CD4-positive, alpha-beta T cell treated with Interferon alpha-2 for 1 hour (primary cell): ENCODE results near the gene PSPC1.
"Not testable (repeated sequence)": the region's sequence is repeated elsewhere in the genome, so short reads cannot be mapped to it uniquely, and the experiment has no call there.

Experiments
- DNase-seq, 2 donors: peaks; one replicate each; pipeline ENCODE4 v3.0.0-alpha.2; 2020 to 2022

PSPC1 gene, protein sequence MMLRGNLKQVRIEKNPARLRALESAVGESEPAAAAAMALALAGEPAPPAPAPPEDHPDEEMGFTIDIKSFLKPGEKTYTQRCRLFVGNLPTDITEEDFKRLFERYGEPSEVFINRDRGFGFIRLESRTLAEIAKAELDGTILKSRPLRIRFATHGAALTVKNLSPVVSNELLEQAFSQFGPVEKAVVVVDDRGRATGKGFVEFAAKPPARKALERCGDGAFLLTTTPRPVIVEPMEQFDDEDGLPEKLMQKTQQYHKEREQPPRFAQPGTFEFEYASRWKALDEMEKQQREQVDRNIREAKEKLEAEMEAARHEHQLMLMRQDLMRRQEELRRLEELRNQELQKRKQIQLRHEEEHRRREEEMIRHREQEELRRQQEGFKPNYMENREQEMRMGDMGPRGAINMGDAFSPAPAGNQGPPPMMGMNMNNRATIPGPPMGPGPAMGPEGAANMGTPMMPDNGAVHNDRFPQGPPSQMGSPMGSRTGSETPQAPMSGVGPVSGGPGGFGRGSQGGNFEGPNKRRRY

DNA sequence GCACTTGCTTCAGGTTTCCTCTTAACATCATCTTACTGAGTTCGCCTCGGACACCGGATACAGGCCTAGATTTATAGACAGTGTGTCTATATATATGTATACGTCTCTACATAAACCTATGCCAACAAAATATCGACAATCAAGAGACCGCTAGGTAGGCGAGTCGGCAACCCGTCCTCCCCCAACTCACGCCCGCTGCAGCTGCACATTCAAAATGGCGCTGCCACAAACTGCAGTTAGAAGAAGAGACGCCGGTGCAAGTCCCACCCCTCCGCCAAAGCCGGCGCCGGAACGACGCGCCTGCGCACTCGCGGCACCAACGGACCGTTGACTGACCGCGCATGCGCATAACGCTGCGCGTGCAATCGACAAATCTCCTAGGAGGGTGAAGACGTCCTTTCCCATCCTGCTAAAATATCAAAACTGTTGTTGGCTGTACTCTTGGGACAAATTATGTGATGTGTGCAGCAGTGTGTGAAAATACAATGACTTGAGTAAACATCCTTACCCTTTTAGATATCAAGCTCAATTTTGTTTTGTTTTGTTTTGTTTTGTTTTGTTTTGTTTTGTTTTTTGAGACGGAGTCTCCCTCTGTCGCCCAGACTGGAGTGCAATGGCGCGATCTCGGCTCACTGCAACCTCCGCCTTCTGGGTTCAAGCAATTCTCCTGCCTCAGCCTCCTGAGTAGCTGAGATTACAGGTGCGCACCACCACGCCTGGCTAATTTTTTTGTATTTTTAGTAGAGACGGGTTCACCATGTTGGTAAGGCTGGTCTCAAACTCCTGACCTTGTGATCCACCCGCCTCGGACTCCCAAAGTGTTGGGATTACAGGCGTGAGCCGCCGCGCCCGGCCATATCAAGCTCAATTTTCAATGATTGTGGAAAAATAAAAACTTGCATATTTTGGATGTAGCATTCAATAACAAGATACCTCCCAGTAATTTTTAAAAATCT, at the start of gene PSPC1:
Gene PSPC1, minus strand, starts transcription at position 219 of the 956 bp plus-strand sequence. Its CDS starts 188 bp downstream, at position 31.
- DNase-seq, result peak; percentile 96 to 97

DNA sequence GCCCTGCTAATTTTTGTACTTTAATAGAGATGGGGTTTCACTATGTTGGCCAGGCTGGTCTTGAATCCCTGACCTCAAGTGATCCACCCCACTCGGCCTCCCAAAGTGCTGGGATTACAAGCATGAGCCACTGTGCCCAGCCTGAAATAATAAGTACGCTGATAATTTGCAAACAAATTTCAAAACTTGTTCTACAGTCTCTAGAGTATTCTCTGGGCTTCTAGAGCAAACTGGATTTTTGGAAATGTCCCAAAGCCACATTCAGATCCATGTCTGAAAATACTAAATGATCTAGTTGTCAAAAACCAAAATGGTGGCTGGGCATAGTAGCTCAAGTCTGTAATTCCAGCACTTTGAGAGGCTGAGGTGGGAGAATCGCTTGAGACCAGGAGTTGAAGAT, 39.9 kb upstream of the PSPC1 start:
- DNase-seq, result no peak

DNA sequence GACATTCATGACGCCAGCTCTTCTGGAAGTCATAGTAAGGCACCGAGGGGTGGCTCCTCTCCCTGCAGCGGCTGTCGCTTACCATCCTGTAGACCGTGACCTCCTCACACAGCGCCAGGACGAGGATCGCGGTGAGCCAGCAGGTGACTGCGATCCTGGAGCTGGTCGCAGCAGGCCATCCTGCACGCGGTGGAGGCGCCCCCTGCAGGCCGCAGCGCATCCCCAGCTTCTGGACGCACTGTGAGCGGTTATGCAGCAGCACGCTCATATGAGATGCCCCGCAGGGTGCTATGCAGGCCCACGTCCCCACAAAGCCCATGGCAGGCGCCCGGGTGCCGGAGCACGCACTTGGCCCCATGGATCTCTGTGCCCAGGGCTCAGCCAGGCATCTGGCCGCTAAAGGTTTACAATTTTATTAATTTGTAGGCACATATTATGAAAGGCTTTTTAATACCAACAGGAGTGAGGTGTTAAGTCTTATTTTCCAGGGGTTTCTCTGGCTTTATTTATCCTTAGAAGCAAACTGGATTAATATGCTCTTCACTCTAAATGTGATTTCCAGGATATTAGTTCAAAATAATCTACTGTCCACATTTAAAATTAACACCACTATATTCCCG, 35.6 kb upstream of the PSPC1 start:
- DNase-seq, result peak; percentile 15 to 30

DNA sequence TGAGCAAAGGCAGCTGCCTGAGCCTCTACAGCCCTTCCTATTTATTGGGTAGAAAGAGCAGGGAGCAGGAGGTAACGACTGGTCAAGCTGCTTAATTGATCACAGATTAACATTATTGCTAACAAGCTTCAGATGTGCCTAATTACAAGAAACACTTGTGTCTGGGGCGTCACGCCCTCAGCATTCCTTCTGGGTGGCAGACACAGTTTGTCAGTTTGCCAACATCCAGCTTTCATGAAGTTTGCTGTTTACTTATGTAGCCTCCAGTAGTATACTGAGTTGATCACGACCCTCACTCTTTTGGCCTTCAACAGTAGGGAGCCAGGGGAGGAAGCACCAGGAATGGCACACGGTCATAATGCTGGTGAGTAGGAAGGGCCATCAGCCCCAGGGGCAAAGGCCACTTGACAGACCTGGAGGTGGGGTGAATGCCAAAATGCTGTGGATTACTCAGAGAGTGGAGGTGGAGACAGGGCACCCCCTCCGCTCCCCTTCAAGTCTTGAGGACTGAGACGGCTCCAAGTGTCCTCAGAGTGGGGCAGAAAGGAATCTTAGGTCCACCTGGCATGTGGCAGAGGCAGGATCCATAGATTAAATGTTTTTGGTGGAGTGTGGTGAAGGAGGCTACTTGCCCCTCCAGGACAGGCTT, 34.9 kb upstream of the PSPC1 start:
- no peak for DNase-seq

DNA sequence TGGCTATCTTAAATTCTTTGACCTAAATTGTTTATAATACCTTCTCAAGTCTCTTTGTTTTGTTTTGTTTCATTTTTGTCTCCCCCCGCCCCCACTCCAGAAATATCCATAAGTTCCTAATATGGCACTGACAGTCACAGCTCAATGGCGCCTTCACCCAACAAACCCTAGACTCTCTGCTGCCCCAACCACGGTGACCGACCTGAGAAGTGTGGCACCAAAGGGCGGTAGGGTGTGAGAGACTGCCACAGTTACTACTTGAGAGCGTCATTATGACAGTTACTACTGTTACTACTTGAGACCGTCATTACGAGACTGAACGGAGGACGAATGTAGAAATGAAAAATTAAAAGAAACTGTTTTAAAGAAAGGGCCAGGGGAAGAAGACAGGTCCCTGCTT, 34.4 kb upstream of the PSPC1 start:
- DNase-seq, result no peak

DNA sequence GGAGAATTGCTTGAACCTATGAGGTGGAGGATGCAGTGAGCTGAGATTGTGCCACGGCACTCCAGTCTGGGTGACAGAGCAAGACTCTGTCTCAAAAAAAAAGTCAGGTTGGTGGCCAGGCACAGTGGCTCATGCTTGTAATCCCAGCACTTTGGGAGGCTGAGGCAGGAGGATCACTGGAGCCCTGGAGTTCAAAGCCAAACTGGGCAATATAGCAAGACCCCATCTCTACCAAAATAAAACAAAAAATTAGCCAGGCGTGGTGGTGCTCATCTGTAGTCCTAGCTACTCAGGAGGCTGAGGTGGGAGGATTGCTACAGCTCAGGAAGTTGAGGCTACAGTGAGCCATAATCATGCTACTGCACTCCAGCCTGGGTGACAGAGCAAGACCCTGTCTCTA, 33.1 kb upstream of the PSPC1 start:
- DNase-seq, result not testable (repeated sequence)

DNA sequence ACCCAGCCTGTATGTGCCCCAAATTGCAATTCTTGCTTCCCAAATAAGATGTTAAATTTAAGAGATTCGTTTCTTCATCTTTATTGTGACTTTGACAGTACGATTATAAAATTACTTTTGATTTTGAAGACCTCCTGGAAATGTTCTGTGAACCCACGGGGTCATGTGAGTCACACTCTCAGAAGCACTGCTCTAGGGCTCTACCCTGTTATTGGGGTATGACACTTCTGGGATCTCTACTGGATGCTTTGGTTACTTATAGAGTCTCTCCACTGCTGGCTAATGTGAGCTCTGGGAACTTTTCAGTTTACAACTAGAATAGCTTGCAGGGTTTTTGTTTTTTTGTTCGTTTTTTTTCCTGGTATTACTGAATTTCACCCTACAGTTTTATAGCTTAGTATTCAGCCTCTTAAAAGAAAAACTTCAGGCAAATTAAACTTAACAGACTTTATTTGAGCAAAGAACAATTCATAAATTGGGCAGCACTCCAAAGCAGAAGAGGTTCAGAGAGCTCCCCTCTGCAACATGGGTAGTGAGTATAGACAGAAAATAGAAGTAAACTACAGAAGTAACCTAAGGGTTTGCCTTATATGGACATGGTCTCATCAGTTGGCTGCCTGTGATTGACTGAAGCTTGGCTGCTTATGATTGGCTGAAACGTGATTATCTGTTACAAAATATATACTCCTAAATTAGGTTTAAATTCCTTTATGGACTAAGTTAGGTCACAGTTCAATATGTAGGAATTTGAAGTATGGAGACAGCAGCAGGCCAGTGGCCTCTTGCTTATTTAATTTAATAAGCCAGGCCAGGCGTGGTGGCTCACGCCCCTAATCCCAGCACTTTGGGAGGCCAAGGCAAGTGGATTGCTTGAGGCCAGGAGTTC, 28.5 kb upstream of the PSPC1 start:
- DNase-seq, result no peak

DNA sequence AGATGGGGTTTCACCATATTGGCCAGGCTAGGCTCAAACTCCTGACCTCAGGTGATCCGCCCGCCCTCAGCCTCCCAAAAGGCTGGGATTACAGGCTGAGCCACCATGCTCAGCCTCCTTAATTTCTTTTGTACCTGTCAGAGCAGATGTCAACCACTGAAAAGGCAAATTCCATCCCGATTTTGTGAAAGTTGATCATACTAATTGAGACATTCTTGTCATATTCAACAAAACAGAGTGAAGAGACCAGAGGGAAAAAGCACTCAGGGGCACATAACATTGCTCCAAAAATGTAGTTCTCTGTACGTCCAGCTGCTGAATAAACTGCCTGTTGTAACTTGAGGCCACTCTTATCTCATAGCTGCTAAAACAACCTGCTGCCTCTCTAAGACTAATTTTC, 27.4 kb upstream of the PSPC1 start:
- no peak for DNase-seq

DNA sequence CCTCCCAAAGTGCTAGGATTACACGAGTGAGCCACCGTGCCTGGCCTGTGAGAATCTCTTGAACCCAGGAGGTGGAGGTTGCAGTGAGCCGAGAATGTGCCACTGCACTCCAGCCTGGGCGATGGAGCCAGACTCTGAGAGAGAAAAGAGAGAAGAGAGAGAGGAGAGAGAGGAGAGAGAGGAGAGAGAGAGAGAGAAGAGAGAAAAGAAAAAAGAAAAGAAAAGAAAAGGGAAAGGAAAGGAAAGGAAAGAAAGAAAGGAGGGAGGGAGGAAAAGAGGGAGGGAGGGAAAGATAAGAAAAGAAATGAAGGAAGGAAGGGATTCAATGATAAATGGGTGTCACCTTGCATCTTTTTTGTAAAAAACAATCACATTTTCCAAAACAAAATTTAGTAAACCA, 23.0 kb upstream of the PSPC1 start:
- DNase-seq, result no peak

DNA sequence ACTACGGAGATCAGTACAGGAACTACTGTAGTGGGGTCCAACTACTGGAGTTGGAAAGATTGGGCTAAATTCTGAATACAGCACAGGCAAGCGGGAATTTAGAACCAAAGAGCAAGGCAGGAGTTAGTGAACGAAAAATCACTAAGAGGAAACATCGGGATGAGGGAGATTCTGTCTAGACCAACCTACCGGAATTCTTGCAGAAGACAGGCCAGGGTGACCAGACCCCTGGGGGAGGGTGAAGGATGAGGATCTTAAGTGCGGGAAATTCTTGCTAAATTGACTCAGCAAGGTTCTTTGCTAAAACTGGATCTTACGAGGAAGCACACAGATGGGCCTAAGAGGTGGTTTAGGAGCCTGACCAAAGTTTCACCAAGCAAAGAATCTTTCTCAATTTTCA, 13.2 kb upstream of the PSPC1 start:
- DNase-seq, result no peak

DNA sequence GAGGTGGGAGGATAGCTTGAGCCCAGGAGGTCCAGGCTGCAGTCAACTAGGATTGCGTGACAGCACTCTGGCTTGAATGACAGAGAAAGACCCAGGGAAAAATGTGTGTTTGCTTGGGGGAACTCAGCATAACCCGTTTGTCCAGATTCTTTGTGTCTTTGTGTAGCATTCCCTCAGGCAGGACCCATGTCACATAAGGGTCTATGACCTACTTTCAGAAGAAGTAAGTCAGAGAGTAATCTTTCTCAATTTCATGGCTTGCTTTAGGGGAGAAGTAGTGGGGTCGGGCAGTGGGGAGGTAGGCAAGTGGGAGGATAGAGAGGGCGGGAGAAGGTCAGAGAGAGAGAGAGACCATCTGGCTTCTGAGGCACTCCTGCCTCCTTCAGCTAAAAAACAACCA, 11.9 kb upstream of the PSPC1 start:
- DNase-seq, result no peak

DNA sequence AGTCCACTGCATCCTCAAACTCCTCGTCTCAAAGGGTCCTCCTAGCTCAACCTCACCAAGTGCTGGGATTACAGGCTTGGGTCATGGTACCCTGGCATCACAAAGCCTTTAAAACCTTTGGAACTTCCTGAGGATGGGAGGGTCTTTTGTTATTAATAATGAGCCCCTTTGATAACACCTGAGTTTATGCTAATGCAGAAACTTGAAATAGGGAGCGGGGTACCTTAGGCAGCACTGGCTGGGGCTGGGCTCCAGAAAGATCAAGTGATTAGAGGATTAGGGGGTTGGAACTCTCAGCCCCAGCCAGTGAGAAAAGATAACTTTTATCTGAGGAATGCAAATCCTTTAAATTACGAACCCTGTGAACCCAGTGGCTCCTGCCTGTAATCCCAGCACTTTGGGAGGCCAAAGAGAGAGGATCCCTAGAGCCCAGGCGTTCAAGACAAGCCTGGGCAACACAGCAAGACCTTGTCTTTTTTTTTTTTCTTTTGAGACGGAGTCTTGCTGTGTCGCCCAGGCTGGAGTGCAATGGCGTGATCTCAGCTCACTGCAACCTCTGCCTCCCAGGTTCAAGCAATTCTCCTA, 9.3 kb upstream of the PSPC1 start:
- DNase-seq, result no peak

DNA sequence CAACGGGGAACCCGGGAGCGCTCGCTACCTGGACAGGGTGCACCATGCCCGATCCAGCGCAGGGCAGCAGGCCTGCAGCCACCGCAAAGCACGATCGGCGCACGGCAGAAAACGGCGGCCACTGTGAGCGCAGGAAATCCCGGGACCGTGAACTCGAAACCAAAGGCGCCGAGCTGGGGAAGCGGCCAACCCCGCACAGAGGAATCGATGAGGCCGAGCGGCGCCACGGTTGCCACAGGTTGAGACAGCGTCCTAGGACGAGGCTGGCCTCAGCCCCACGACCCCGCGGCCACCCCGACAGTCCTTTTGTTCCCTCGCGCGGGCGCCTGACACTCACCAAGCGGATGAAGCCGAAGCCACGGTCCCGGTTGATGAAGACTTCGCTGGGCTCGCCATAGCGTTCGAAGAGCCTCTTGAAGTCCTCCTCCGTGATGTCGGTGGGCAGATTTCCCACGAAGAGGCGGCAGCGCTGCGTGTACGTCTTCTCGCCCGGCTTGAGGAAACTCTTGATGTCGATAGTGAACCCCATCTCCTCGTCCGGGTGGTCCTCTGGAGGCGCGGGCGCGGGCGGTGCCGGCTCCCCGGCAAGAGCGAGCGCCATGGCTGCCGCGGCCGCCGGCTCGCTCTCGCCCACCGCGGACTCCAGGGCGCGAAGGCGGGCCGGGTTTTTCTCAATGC, 557 bp downstream of the PSPC1 start:
- peak; percentile 41 to 66 for DNase-seq

DNA sequence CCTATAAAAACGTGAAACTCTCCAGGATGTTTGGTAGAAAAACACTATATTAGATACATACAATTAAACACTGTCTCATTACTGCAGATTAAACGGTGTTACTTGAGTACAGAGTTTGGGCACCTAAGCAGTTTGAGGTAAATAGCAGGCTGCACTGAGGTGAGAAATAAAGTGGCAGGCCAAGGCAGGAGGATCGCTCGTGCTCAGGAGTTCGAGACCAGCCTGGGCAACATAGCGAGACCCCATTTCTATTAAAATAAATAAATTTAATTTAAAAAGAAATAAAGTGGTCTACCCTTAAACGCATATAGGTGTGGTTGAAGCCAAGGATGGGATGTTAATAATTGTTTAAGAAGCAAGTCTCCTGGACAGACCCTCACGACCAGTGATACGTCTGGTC, 1.2 kb downstream of the PSPC1 start:
- DNase-seq, result peak in 1 of 2 donors; percentile 23

DNA sequence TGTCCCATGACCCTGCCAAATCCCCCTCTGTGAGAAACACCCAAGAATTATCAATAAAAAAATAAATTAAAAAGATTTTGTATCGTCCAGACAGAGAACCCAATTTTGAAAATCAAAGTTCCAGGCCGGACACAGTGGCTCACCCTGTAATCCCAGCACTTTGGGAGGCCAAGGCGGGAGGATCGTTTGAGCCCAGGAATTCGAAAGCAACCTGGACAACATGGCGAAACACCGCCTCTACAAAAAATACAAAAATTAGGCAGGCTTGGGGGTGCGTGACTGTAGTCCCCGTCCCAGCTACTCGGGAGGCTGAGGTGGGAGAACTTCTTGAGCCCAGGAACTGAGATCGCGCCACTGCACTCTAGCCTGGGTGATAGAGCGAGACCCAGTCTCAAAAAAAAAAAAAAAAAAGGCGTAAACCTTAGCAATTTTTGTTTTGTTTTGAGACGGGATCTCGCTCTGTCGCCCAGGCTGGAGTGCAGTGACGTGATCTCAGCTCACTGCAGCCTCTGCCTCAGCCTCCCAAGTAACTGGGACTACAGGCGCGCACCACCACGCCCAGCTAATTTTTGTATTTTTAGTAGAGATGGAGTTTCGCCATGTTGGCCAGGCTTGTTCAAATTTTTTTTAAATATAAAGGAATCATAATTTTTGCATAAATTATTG, 1.9 kb downstream of the PSPC1 start:
- DNase-seq, result peak in 1 of 2 donors; percentile 45

DNA sequence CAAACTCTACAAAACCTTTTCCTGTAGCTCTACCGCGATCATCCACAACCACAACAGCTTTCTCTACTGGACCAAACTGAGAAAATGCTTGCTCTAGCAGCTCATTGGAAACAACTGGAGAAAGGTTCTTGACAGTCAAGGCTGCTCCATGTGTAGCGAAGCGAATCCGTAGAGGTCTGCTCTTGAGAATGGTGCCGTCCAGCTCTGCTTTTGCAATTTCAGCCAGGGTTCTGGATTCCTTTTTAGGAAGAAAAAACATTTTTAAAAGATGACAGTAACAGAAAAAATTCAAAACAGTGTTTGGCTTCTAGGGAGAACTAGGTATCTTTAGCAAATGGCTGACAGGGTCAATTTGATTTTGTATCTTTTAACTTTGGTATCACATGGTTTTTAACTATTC, 10.4 kb downstream of the PSPC1 start:
- no peak for DNase-seq

DNA sequence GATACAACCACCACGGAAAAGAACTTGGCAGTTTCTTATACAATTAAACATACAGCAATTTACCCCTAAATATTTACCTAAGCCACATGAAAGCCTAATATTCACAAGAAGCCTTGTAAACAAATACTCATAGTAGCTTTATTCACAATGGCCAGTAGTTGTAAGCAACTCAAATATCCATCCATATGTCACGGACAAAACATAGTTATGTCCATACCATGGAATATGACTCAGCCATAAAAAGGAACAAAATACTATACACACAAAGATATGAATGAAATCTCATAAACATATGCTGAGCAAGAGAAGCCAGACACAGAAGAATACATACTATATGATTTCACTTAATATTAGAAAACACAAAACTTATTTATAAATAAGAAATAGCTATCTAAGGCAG, 12.9 kb downstream of the PSPC1 start:
- DNase-seq, result no peak

DNA sequence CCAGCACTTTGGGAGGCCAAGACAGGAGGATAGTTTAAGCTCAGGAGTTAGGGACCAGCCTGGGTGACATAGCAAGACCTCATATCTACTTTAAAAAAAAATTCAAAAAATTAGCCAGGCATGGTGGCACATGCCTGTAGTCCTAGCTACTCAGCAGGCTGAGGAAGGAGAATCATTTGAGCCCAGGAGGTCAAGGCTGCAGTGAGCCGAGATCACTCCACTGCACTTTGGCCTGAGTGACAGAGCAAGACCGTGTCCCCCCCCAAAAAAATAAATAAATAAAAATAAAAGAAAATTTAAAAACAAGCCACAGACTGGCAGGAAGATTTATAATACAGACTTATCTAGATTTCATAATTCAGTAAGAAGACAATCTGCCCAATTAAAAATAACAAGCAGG, 14.8 kb downstream of the PSPC1 start:
- DNase-seq, result no peak

DNA sequence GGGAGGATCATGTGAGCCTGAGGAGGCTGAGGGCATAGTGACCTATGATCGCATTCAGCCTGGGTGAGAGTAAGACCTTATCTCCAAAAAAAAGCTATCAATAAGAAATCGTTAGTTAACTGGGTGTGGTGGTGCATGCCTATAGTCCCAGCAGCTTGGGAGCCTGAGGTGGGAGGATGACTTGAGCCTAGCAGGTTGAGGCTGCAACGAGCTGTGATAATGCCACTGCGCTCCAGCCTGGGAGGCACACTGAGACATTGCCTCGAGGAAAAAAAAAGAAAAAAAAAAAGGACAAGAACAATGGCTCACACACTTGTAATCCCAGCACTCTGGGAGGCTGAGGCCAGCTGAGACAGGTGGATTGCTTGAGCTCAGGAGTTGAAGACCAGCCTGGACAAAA, 16.2 kb downstream of the PSPC1 start:
- no peak for DNase-seq

DNA sequence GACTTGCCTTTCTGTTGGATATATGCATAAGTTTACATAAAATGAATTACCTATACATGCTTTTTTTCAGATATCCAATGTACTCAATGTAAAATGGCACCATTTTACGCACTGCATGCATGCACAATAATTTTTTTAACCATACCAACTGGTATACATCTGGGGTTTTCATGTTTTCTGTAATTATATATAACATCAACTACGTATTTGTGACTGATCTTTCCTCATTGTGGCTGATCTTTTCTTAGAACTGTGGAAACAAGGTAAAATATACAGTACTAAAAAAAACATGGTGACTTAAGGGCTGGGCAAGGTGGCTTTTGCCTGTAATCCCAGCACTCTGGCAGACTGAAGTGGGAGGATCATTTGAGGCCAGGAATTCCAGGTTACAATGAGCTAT, 18.5 kb downstream of the PSPC1 start:
- DNase-seq, result no peak
